HK-2 (cell line): ENCODE data around the gene UMOD.

Experiments used
- DNase-seq: peaks from one replicate; pipeline ENCODE4 v3.0.0-alpha.2; 2018; ENCODE audit not compliant: unreplicated experiment

UMOD gene

DNA sequence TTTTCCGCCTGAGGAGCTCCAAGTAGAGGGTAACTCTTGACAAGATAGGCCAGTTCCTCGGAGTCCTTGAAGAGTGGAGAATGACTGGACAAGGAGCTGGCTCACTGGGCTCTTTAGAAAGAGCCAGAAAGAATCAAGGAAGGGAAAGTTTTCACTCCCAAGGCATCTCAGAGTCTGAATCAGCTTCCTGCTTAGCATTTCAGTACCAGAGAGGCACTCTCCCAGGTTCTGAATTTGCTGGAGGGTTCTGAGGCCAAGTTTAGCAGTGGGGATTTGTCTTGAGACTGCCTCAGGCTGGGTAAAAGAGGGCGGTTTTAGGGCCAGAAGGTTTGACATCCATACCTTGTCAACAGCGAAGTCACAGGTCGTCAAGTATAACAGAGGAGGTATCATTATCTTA lies 50.7 kb downstream of the UMOD start:
- DNase-seq, result no peak

DNA sequence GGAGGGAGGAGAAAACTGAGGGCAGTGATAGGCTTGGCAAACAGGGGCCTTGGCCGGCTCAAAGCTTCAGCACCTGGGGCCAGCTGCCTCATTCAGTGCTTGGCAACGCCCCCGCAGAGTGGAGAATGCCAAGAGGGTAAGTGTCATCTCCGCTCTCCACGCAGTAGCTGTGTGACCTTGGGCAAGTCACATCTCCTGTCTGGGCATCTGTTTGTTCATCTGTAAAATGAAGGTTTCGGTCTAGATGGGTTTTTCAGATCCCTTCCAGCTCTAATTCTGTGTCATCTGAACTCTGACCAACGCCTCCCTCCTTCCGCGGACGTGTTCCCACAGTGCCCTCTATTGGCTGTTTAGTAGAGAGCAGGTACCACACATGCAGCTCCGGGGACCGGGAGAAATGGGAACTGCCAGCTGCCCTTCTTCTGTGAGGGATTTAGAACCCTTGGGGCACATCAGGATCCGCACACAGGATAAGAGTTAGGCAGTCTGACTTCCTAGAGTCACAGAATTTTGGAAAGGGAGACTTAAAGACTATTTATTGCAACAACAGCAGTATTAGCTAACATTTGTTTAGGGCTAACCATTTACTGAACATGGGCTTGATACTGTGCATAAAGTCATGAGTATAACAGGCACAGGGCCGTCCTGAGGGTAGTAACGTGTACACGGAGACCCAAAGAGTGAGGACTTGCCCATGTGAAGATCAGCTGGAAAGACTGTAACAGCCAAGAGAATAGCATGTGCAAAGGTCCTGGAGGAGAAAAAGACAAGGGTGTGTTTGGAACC lies 52.0 kb downstream of the UMOD start:
- peak; percentile 40 for DNase-seq

- no peak for DNase-seq
Observed at GRCh38 chr16:20298452-20298851, 54.1 kb downstream of the UMOD start.

GRCh38 chr16:20291208-20292206 lies 61.0 kb downstream of the UMOD start:
- DNase-seq, result no peak

DNA sequence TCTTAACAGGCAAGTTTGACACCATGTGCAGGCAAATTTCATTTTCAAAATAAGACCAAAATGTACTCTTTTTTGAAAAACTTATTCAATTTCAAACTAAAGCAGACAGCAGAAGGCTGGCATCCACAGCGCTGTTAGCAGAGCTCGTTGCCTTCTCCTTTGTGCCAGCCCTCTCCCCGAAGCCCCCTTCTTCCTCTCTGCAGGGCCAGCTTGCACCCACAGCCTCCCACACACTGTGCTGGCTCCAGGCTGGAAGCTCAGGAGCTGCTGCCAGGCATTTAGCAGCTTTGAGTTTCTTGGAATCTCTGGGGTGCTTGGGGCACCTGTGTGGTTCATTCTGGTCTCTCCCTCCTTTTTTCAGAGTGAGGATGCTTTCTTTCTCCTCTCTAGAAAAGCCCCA lies 62.9 kb downstream of the UMOD start:
- DNase-seq, result no peak

- no peak for DNase-seq
Observed at GRCh38 chr16:20285993-20286499, 66.5 kb downstream of the UMOD start.
